GM15510 (cell line): Measurements from ENCODE around the gene BMAL1.

Experiments used
- POLR2A ChIP-seq: IDR thresholded peaks from 3 replicates; pipeline ENCODE4 v1.6.1; 2011; ENCODE audit warnings: borderline replicate concordance; ENCODE audit not compliant: insufficient read length; ENCODE audit errors: extremely low read depth

BMAL1 gene

GRCh38 chr11:13259374-13259773 is 18.2 kb upstream of the BMAL1 start:
- TF ChIP-seq POLR2A, result no peak

- TF ChIP-seq POLR2A, result no peak
Observed at GRCh38 chr11:13260201-13260962, 17.2 kb upstream of the BMAL1 start.

DNA sequence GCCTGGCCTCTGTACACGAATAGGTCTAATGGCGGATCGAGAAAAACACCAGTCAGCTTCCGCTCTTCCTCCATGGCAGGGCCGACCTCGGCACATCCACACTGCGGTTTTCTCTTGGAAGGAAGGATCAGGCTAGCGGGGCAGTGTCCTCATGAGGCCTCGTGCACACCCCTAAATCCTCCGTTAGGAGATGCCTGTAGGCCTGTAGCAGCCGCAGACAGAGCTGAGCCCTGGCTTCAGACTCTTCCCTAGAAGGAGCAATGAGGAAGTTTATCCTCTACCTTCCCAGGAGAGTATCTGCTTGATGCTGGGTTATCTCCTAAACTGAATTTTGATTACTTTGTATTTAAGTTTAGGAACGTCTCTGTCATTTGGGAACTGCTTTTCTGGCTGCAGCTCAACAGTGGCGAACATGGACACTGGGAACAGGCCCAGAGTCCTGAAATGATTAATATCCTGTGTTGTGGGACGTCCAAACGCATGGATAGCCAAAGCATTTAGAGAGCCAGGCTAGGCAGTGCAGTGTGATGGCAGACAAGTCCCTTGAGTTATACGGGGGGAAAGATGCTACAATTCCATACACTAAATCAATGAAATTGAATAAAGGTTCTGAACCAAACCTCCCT is 16.5 kb upstream of the BMAL1 start:
- no peak for TF ChIP-seq POLR2A

DNA sequence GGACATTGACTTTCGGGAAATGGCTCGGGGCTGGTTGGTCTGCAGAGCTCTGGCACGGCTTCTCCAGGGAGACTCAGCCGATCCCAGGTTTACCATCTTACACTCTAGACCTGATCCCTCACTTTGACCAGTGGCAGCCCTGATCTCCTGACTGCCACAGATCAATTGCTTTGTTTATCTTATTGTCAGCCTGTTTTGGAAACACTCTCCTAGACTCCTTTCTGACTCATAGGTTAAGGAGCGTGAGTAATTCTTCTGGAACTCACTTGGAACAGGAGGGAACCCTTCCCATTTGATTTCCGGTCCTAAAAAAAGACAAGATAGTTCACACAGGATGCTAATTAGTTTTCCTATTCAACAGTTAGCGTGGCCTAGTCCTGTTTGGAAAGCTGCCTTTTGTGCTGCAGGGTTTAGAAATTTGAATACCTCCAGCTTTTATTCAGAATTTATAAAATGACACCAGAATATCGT is 16.0 kb upstream of the BMAL1 start:
- TF ChIP-seq POLR2A, result no peak

DNA sequence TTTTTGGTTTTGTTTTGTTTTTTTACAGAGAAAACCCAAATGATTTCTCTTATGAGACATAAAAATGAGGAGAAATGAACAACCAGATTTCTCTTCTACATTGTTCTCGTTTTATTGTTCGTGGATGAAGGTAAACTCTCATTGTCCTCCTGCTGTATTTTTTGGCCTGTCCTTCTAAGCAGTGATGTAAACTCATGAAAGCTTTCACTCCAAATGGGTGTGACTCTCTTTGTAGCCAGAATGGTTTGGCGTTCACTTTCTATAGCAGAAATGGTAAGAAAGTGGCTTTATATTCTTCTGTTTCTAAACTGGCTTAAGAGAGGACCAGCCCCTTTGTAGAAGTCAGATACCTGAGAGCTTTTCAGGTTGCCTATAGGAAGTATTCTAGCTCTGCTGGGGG is 15.5 kb upstream of the BMAL1 start:
- no peak for TF ChIP-seq POLR2A

DNA sequence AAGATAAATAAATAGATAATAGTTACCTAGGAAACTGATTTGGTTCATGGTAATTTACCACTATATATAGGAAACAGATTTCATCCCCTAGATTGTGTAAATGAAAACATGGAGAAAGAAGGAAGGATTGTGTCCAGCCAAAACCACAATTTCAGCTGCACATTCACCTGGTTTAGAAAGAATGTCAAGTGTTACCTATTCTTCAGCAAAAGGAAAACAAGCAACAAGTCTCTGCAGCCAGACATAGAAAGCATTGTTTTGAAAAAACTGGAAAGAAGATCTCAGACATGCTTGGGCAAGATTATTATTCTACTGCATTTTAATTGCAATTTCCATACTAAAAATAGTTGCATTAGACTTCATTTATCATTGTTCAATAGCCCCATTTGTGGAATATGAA is 8.8 kb upstream of the BMAL1 start:
- TF ChIP-seq POLR2A, result no peak

- no peak for TF ChIP-seq POLR2A
Observed at GRCh38 chr11:13269775-13270174, 7.8 kb upstream of the BMAL1 start.

- no peak for TF ChIP-seq POLR2A
Observed at GRCh38 chr11:13271060-13271693, 6.4 kb upstream of the BMAL1 start.

- no peak for TF ChIP-seq POLR2A
Observed at GRCh38 chr11:13276454-13276831, 1.1 kb upstream of the BMAL1 start.

DNA sequence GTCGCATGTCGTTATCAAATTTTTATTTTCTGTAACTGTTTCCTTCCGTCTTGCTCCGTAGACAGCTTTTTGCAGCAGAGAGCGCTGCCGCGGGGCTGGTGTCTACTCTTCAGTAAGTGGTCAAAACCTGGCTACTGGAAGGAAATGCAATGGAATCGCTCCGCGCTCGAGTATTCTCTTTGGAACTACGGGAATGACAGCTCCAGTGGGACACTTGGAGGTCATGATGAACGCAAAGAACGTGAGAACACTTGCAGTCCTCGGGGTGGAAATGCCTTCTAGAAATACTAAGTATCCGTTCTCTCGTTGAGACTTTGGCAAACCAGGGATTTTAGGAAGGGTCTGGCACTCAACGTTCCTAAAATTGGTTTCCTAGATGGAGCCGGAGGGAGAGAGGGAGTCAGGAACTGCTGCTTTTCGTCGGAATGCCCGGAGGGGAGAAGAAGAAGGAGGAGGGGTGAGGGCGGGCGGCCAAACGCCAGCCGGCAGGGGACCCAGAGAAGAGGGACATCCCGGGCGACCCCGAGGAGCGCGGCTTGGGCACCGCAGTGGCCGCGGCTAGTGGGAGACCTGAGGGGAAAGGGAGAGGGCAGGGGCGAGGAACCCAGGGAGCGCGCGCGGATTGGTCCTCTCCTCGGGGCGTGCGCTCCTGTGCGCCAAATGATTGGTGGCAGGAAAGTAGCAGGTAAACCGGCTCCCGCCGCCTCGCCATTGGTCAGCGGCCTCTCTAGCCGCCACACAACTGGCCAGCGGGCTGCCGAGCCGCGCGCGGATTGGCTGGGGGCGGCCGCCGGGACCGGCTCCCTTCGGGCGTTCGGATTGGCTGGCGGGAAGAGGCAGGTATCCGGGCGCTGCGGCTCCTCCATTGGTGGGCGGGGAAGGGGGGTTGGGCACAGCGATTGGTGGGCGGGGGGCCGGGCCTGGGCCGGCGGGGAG is 490 bp upstream of the BMAL1 start:
- peak; percentile 67 for TF ChIP-seq POLR2A

DNA sequence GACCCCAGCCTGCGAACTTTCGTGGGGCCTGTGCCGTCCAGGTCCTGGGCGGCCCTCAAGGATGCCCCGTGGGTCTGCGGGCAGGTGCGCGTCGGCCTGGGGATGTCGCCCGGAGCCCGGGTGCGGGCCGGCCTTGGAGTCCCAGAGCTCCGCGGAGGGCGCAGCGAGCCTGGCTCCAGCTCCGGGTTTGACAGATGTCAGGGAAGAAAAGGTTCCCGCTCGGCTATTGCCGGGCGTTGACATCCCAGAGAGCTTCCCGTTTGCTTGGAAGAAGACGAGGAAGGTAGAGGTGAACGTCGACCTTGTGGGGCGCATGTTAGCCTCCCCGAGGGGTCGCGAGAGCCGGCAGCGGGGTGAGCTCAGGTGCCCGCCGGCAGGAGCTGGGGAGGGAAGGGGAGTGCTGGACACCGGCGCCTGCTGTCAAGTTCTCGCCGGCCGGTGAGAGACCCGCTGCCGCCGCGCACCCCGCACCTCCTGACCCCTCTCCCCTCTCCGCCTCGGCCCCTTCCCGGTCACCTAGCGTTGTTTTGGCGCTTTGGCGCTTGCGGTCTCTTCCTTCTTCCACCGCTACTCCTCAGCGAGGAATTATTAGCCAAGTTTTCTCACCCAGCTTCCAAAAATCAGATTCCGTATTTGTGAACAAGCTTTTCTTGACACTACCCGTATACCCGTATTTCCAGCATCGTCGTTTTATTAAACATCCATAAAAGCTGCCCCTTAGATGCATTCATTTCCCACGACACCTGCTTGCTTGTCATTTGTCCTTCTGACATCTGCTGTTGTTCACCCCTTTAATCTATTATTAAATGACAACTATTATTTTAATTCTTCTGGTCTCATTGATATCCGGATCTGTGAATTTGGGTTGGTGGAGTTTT is 1.3 kb downstream of the BMAL1 start:
- no peak for TF ChIP-seq POLR2A

DNA sequence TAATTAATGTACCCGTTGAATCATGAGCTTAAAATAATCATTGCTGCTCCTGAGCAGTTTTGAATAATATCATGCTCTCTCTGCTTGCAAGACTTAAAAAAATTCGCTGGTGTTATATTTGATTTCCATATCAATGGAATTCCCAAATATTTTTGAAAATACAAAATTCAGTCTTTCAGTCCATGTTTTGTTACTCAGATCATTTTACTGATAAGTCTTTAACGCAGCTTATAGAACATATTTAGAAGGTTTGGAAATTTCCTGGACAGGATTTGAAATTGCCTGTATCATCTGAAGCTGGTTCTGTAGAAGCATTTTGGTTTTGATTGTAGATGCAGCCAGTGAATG is 1.9 kb downstream of the BMAL1 start:
- TF ChIP-seq POLR2A, result no peak

DNA sequence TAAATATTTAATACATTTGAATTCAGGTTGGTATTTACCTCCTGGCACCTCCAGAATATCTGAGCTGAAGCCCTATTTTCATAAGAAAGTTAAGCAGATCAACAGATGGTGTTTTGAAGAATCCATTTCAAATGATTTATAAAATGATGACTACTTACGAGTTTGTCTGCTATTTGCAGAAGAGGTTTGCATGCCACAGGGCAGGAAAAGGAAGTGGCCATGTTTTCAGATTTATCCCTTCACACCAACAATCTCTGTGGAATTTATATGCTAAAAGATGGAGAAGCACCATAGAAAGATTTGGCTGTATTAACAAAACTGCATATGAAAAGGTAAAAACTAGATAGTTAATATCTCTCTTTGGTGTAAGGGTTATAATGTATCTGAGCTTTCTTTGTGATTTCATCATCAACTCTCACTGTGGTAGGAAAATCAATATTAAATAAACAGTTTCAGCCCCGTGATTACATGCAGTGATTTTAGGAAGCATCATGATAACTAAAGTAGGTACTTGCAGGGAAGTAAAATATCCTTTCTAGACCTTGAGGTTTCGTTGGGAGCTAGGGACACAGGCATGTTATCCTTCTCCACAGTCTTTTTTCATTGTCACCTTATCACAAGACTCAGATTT is 2.6 kb downstream of the BMAL1 start:
- TF ChIP-seq POLR2A, result no peak
